ENCODE measurements around the gene PFN2. TPM values are rescaled to one million over a fixed set of nuclear protein-coding genes. Genes with fewer than 3 reads are reported as not detected.
A peak's percentile ranks its signal among the peaks of the same experiment; 100 is the strongest.

The PFN2 gene
- total and polyA plus RNA-seq, 2 donors (not counting 1 experiment from before 2014, with no cell fraction given): 1.2 to 8.1 TPM

DNA sequence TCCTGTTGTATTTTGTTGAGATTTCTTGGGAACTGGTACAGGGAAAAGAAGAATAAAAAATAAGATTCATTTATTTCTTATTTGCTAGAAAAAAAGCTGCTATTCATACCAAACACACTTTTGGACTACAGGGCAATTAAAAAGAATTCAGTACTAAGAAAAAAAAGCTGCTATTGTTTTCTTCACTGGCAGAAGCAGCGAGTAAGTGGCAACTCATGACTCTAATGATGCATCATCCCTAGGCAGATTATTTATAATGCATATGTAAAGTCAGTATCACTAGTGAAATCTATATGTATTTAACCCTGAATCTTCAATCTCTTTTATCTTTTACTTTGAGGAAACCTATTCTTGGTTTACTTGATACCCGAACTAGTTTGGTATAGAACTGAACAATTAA, 15.2 kb downstream of the PFN2 start:
- ChIA-PET POLR2A (no interaction called here), CTCF (interaction anchor here (1.5 to 1.9 kb wide), 2 partner anchors 9 to 11 kb away, joined by 3 to 9 read pairs; no protein-coding TSS in a partner anchor)
- Histone ChIP-seq H3K27me3 (replicated peaks in 1 of 4; ENCODE audit: control extremely low read depth in 1 of 4, control insufficient read depth in 3 of 4, insufficient read depth in 4 of 4, low read length in 3 of 4) (no peaks in the 10 kb centered on the region), H2AFZ (ENCODE audit: insufficient read depth, low read depth, low read length, poor library complexity, severe bottlenecking) (no peak overlapping the region), H3K27ac (ENCODE audit: low read length in 2 of 2) (no peak overlapping the region), H3K4me3 (ENCODE audit: control extremely low read depth in 1 of 5, extremely low read depth in 1 of 5, insufficient read depth in 1 of 5, low read depth in 2 of 5, low read length in 4 of 5) (no peak overlapping the region), H3K36me3 (replicated peaks in 1 of 2; ENCODE audit: control extremely low read depth in 1 of 2, control insufficient read depth in 1 of 2, extremely low read depth in 1 of 2, insufficient read depth in 2 of 2, low read length in 1 of 2) (peaks cover 6 to 10% of the 10 kb centered on the region in 2 experiments), H3K4me1 (ENCODE audit: control insufficient read depth in 2 of 2, insufficient read depth in 2 of 2, low read length in 2 of 2) (peaks cover 0 to 17% of the 10 kb centered on the region in 2 donors), H3K4me2 (replicated peaks; ENCODE audit: low read depth, low read length, poor library complexity, severe bottlenecking) (no peak overlapping the region), H3K79me2 (ENCODE audit: control insufficient read depth, insufficient read depth, low read length) (no peaks in the 10 kb centered on the region), H3K9ac (ENCODE audit: low read length) (no peak overlapping the region), H3K9me3 (ENCODE audit: control extremely low read depth in 1 of 3, control insufficient read depth in 2 of 3, insufficient read depth in 1 of 3, low read length in 2 of 3) (no peaks in the 10 kb centered on the region), H4K20me1 (ENCODE audit: control insufficient read depth, insufficient read depth, low read length, poor library complexity, severe bottlenecking) (peaks cover 21% of the 10 kb centered on the region)
- no peak overlapping the region for H3K27ac Mint-ChIP-seq
- no CpG with 5 or more reads among the region's 2 CpGs for WGBS (ENCODE audit: insufficient coverage)
- intact Hi-C loops (cut with micrococcal nuclease): no loop called here
- no peaks in the 10 kb centered on the region for H3K9me3 Mint-ChIP-seq (ENCODE audit: insufficient read depth)
- H3K4me3 Mint-ChIP-seq: no peak overlapping the region
- ATAC-seq (ENCODE audit: low read depth): no peak
- TF ChIP-seq EZH2 (IDR thresholded peaks at IDR 0.05; ENCODE audit: borderline replicate concordance, insufficient read depth, low read depth, low read length, poor library complexity, severe bottlenecking): no peak
- TF ChIP-seq, protein P1, sequence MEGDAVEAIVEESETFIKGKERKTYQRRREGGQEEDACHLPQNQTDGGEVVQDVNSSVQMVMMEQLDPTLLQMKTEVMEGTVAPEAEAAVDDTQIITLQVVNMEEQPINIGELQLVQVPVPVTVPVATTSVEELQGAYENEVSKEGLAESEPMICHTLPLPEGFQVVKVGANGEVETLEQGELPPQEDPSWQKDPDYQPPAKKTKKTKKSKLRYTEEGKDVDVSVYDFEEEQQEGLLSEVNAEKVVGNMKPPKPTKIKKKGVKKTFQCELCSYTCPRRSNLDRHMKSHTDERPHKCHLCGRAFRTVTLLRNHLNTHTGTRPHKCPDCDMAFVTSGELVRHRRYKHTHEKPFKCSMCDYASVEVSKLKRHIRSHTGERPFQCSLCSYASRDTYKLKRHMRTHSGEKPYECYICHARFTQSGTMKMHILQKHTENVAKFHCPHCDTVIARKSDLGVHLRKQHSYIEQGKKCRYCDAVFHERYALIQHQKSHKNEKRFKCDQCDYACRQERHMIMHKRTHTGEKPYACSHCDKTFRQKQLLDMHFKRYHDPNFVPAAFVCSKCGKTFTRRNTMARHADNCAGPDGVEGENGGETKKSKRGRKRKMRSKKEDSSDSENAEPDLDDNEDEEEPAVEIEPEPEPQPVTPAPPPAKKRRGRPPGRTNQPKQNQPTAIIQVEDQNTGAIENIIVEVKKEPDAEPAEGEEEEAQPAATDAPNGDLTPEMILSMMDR (IDR thresholded peaks at IDR 0.05): no peak
- H3K27me3 Mint-ChIP-seq: no peaks in the 10 kb centered on the region
- H3K4me1 Mint-ChIP-seq: peaks cover 27% of the 10 kb centered on the region
- DNase-seq: no peak

DNA sequence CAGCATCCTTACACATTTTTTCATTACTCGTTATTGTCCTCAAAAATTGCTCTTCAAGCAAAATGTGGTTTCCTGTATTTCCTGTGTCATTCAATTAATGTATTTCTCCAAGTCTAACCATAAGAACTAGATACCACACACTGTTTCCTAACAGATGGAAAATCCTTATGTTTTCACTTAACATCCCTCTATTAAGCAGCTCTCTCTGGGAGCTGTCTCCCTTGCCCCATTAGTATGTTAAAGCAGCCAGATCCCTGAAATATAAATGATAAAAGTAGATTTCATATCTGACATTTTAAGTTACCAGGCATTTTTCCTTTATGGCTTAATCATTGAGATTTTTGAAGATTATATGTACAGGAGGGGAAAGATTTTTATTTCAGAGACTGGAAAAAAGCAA, 15.9 kb downstream of the PFN2 start:
- no peaks in the 10 kb centered on the region for H3K27me3 Mint-ChIP-seq
- no peak overlapping the region for H2AFZ ChIP-seq (ENCODE audit: insufficient read depth, low read depth, low read length, poor library complexity, severe bottlenecking)
- intact Hi-C loops (cut with micrococcal nuclease): no loop called here
- no peak overlapping the region for H3K4me3 ChIP-seq (ENCODE audit: control extremely low read depth in 1 of 5, extremely low read depth in 1 of 5, insufficient read depth in 1 of 5, low read depth in 2 of 5, low read length in 4 of 5)
- H3K4me2 ChIP-seq (replicated peaks; ENCODE audit: low read depth, low read length, poor library complexity, severe bottlenecking): no peak overlapping the region
- peaks cover 28% of the 10 kb centered on the region for H4K20me1 ChIP-seq (ENCODE audit: control insufficient read depth, insufficient read depth, low read length, poor library complexity, severe bottlenecking)
- H3K4me3 Mint-ChIP-seq: no peak overlapping the region
- no peaks in the 10 kb centered on the region for H3K27me3 ChIP-seq (replicated peaks in 1 of 4; ENCODE audit: control extremely low read depth in 1 of 4, control insufficient read depth in 3 of 4, insufficient read depth in 4 of 4, low read length in 3 of 4)
- H3K27ac ChIP-seq (ENCODE audit: low read length in 2 of 2): no peak overlapping the region
- H3K9me3 ChIP-seq (ENCODE audit: control extremely low read depth in 1 of 3, control insufficient read depth in 2 of 3, insufficient read depth in 1 of 3, low read length in 2 of 3): no peaks in the 10 kb centered on the region
- no peaks in the 10 kb centered on the region for H3K79me2 ChIP-seq (ENCODE audit: control insufficient read depth, insufficient read depth, low read length)
- H3K36me3 ChIP-seq (replicated peaks in 1 of 2; ENCODE audit: control extremely low read depth in 1 of 2, control insufficient read depth in 1 of 2, extremely low read depth in 1 of 2, insufficient read depth in 2 of 2, low read length in 1 of 2): peaks cover 6 to 13% of the 10 kb centered on the region in 2 experiments
- H3K27ac Mint-ChIP-seq: no peak overlapping the region
- no peaks in the 10 kb centered on the region for H3K9me3 Mint-ChIP-seq (ENCODE audit: insufficient read depth)
- TF ChIP-seq, protein P1 (IDR thresholded peaks at IDR 0.05): no peak
- TF ChIP-seq EZH2 (IDR thresholded peaks at IDR 0.05; ENCODE audit: borderline replicate concordance, insufficient read depth, low read depth, low read length, poor library complexity, severe bottlenecking): no peak
- peak overlapping the region; percentile 8 for H3K9ac ChIP-seq (ENCODE audit: low read length)
- H3K4me1 ChIP-seq (ENCODE audit: control insufficient read depth in 2 of 2, insufficient read depth in 2 of 2, low read length in 2 of 2): peaks cover 0 to 17% of the 10 kb centered on the region in 2 donors
- CTCF ChIA-PET: interaction anchor here (0.6 to 1.9 kb wide), 4 partner anchors 8 to 328 kb away, joined by 3 to 9 read pairs (median 4); no protein-coding TSS in a partner anchor
- DNase-seq: no peak
- peaks cover 27% of the 10 kb centered on the region for H3K4me1 Mint-ChIP-seq
- no CpG with 5 or more reads among the region's 1 CpG for WGBS (ENCODE audit: insufficient coverage)
- ATAC-seq (ENCODE audit: low read depth): no peak
- POLR2A ChIA-PET: no interaction called here

All from B cell (primary cell).